ENCODE data around the gene FOXP1. TPM values are rescaled to one million over a fixed set of nuclear protein-coding genes. Genes with fewer than 3 reads are reported as not detected.

Gene FOXP1
- total and polyA plus RNA-seq, 2 of the 8 experiments (the other 6 are each of a cell fraction or from before 2014, with no cell fraction given), result 13.9 to 25.4 TPM

DNA sequence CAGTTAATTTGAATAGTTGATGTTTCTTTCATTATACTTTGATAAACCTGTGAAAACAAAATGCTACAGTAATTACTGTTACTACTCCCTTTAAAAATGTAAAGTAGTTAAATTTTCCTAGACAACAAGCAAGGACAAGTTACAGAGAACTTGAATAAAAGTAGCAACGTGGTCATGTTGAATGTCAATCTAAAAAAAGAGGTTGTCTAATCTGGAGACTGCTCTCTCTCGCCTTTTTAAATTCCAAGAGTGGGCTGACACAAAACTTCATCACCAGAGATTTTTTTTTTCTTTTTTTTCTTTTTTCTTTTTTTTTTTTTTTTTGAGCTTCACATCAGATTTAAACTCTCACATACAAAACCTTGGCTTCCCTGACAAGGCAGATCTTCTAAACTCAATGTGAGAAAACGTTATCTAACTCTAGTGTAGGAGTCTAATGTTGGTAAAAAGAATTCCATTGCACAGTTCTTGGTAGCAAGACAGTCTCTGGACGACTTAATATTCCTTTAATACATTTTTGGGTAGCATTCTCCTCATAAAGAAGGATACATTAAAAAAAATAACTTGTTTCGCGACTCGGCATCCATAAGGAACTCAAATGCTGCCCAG is 4.1 kb downstream of the FOXP1 start:
- Histone ChIP-seq H3K23ac (ENCODE audit: insufficient read length) (no peak overlapping the region), H2BK120ac (replicated peaks; ENCODE audit: low read depth, low read length) (no peak overlapping the region), H2BK5ac (ENCODE audit: low read depth, low read length) (no peak overlapping the region), H2AFZ (ENCODE audit: low read length) (no peak overlapping the region), H3K23me2 (ENCODE audit: low read depth, low read length) (peaks cover 21% of the 10 kb centered on the region), H2AK5ac (ENCODE audit: low read depth, low read length) (no peak overlapping the region), H3K36me3 (ENCODE audit: control insufficient read depth in 2 of 4, insufficient read depth in 4 of 4, low read length in 3 of 4) (no peaks in the 10 kb centered on the region), H3K18ac (ENCODE audit: extremely low read depth, low read length) (no peak overlapping the region), H3K9ac (replicated peaks in 1 of 4; ENCODE audit: extremely low read depth in 1 of 4, low read depth in 3 of 4, low read length in 3 of 4) (no peak overlapping the region), H4K20me1 (replicated peaks in 1 of 2; ENCODE audit: control insufficient read depth in 1 of 2, insufficient read depth in 2 of 2, low read length in 2 of 2) (peaks cover 0 to 3% of the 10 kb centered on the region in 2 experiments), H3K14ac (ENCODE audit: insufficient read length) (no peak overlapping the region), H4K8ac (ENCODE audit: extremely low read depth, insufficient read depth, low read length) (no peak overlapping the region), H3K4me3 (ENCODE audit: extremely low read depth in 1 of 4, insufficient read depth in 2 of 4, low read depth in 3 of 4, low read length in 4 of 4) (no peak overlapping the region), H2BK15ac (ENCODE audit: low read length) (no peak overlapping the region), H3K79me2 (ENCODE audit: control insufficient read depth in 1 of 2, insufficient read depth in 2 of 2, low read length in 2 of 2) (no peaks in the 10 kb centered on the region), H4K91ac (replicated peaks; ENCODE audit: insufficient read length, low read length) (no peak overlapping the region), H4K5ac (ENCODE audit: insufficient read length, low read depth, low read length) (no peak overlapping the region), H3K27me3 (replicated peaks in 1 of 4; ENCODE audit: control insufficient read depth in 3 of 4, extremely low read depth in 1 of 4, insufficient read depth in 3 of 4, low read length in 3 of 4) (peaks cover 0 to 19% (median 10%) of the 10 kb centered on the region in 4 experiments; a peak in 5 of 7 replicates), H3K27ac (ENCODE audit: low read depth, low read length) (no peak overlapping the region), H3K4me1 (replicated peaks in 1 of 4; ENCODE audit: control insufficient read depth in 3 of 4, insufficient read depth in 4 of 4, low read length in 3 of 4) (peaks cover 0 to 3% (median 1%) of the 10 kb centered on the region in 4 experiments; a peak in 4 of 7 replicates), H3K4me2 (ENCODE audit: insufficient read depth in 1 of 2, low read depth in 2 of 2, low read length in 2 of 2) (no peak overlapping the region; a peak in 1 of 4 replicates), H3K9me3 (ENCODE audit: insufficient read depth in 2 of 2, low read depth in 1 of 2, low read length in 1 of 2) (no peaks in the 10 kb centered on the region), H3K4ac (replicated peaks; ENCODE audit: insufficient read length, low read depth, low read length) (no peak overlapping the region), H3K56ac (replicated peaks; ENCODE audit: insufficient read length, low read depth, low read length) (no peak overlapping the region), H2BK20ac (ENCODE audit: low read length) (no peak overlapping the region), H2BK12ac (ENCODE audit: low read depth, low read length) (no peak overlapping the region), H3K79me1 (ENCODE audit: low read depth, low read length) (no peaks in the 10 kb centered on the region)
- no peak for FAIRE-seq
- POLR2A ChIA-PET (ENCODE audit: partially characterized antibody), result no interaction called here
- no peak for TF ChIP-seq HDAC6 (IDR thresholded peaks at IDR 0.05; ENCODE audit: low read depth, low read length)
- TF ChIP-seq SIRT6 (IDR thresholded peaks at IDR 0.05; ENCODE audit: low read length), result no peak
- no peak for TF ChIP-seq CREB1 (IDR thresholded peaks at IDR 0.05)
- DNase-seq (ENCODE audit: low read depth in 1 of 2, low spot score in 2 of 2), result no peak
- CTCF ChIA-PET (ENCODE audit: partially characterized antibody), result no interaction called here
- WGBS, 2 experiments (ENCODE audit: extremely low coverage in 1 of 2, insufficient coverage in 1 of 2, insufficient read length in 1 of 2, insufficient replicate concordance in 2 of 2, low coverage in 1 of 2, low lambda C conversion rate in 2 of 2, missing lambda C conversion rate in 1 of 2), result 77% methylated on average over 7 of the region's 7 CpGs; no CpG with 5 or more reads in 1 of the 2 experiments

Data from H1 (cell line).